Non-pigmented ciliary epithelial cell (primary cell): ENCODE data around the gene SEMA6B.

Experiments
- DNase-seq: peaks from one replicate; pipeline ENCODE4 v3.0.0-alpha.2; 2010; ENCODE audit warnings: low read depth

SEMA6B gene

DNA sequence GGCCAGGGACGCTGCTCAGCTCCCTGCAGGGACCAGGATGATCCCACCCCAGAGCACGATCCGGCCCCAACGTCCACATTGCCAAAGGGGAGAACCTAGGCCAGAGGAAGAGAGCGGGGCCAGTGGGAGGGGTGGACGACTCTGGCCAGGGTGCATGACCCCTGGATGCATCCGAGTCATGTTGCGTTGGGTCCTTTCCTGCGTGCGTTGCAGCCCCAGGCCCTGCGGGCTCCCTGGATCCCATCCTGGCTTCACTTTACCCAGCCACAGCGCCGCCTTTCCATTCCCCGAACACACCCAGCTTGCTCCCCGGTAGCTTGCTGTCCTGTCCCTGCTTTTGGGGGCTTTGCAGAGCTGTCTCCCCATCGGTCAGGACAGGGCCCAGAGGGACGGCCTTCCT lies 51.7 kb downstream of the SEMA6B start:
- DNase-seq, result no peak

DNA sequence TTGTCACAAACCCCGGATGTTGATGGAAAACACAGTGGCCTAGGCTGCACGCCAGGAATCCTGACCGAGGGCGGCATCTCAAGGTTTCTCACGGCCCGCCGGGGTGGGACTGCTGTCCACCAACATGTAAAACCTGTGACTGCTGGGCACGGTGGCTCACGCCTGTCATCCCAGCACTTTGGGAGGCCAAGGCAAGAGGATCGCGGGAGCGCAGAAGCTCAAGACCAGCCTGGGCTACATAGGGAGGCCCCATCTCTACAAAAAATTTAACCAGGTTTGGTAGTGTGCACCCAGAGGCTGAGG lies 52.4 kb downstream of the SEMA6B start:
- DNase-seq, result no peak

GRCh38 chr19:4506449-4507149 lies 52.9 kb downstream of the SEMA6B start:
- DNase-seq, result peak; percentile 38

DNA sequence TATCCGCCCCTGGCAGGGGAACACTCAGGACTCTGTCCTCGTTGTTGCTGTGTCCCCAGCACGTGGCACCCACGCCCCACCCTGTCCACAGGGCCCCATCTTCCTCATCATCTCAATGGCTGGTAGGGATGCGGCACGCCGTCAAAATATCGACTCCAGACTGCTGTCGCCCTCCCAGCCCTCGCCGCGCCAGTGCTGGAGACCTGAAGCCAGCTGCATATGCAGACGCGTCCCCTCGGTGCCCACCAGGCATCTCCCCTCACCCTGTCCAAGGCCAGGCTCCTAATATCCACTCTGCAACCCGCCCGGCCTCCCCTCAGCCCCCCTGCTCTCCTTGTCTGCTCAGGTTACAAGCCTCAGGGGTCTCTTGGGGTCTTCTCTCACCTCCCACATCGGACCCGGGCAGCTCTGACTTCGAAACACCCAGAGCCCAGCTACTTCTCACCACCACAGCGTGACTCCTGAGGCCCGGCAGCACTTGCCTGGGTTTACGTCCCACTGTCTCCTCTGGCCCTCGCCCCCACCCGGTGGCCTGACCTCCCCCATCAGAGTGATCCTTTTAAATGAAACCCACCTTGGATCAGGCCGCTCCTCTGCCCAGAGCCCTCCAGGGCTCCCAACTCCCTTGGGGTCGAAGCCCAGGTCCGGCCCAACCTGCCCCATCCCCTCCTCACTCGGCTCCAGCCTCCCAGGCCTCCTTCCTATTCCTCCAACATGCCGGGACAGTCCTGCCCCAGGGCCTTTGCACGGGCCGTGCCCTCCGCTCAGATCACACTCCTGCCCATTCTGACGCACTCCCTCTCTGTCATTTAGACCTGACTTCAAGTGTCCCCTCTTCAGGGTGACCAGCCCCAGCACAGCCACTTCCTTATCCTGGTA lies 53.7 kb downstream of the SEMA6B start:
- DNase-seq, result no peak

- no peak for DNase-seq
These were observed 54.5 kb downstream of the SEMA6B start for GRCh38 chr19:4504891-4505569.

DNA sequence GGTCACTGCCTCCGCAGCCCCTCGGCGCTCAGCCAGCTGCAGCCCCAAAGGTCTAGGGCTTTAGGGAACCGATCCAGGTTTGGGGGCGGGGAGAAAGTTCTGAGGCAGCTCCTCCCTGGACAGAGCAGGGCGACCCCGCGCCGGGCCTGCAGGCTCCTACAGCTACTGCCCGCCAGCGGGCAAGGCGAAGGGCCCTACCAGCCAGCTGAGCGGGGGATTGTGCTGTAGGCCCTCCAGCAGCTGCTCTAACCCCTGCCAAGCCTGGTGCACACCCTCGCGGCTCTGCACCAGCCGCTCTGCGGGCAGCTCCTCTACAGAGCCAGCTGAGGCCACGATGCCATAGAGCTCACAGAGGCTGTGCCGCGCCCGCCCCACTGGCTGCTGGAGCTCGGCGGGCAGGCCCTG lies 55.2 kb downstream of the SEMA6B start:
- DNase-seq, result no peak

DNA sequence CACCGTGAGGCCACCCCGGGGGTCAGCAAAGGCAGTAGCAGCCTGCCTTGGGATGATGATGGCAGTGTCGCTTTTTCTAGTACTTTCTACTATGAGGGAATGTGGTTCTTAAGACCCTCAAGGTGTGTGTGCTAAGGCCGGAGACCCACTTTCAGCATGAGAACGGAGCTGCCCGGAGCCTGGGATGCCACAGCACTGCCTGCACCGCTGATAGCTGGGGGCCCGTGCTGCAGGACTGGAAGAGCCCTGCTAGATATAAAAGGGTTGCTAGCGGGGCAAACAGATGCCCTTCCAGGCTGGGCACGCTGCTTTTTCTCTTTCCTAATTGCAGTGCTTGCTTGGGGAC lies 55.7 kb downstream of the SEMA6B start:
- DNase-seq, result no peak

DNA sequence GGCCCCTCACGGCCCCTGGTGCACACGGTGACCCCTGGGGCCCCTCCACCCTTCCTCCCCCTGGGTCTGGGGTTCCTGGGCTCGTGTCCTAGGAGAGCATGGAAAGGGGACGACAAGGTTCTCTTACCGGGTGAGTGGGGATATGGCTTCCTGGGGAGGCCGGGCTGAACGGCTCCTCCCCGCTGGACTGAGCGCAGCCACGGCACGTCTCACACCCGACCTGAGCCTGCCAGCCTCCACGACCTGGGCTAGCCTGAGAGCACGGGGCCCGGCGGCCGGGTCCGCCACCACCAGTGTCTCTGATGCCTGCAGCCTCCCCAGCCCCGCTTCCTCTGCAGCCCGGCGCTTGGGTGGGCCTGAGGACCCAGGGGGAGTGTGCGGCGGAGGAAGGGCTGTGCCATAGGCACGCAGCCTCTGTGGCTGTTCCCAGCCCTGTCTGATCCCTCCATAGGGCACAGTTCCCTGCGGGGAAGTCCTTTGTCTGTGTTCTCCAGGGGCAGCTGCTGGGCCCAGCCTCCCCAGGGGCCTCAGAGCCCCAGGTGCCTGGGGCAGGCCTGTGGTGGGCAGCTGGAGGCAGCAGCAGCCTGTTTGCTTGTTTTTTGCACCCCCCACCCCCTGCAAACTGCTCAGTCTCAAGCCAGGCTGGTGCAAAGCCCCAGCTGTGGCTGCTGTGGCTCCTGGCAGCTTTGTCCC lies 56.2 kb downstream of the SEMA6B start:
- DNase-seq, result no peak

DNA sequence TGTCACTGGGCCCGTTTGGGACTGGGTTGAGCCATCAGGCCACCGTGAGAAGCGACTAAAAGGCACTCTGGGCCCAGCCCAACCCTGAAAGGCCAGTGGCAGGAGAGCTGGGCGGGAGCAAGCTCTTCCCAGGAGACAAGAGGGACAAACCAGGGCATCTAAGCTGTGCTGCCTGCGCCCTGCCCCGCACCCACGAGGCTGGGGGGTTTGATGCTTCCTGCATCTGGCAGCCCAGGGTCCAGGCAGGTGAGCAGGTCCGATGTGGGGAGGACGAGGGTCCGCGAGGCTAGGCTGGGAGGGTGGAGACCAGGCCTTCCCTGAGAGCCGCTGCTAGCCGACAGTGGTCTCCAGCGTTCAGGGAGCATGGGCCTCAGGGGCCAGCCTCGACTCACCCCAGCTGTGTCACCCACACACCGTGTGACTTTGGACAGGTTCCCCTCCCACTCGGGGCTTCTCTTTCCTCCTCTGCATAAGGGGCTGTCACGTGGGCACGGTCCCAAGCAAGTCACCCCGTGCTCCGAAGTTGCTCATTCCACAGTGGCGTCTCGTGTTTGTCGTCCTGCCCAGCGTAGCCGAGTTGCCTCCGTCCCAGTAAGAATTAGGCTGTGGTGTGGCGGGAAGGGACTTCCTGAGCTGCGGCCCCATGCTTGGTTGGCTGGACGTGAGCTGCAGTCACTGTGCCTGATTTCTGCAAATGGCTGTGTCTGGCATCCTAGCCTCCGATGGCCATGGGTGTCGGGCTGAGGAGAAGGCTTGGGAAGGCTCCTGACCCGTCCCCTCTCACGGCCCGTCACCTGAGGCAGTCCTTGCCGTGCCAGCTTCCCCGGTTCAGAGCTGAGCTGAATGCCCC lies 57.0 kb downstream of the SEMA6B start:
- DNase-seq, result no peak

DNA sequence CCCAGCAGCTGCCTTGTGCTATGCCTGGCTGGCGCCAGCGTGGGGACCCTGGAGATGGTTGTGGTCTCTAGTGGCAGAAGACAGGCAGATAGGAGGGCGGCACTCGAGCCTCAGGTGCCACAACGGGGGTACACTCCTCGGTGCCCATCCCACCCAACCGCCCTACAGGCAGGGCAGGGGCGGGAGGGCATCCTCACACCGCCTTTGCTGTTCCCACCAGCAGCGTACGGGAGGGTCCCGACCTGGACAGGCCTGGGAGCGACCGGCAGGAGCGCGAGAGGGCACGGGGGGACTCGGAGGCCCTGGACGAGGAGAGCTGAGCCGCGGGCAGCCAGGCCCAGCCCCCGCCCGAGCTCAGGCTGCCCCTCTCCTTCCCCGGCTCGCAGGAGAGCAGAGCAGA lies 57.8 kb downstream of the SEMA6B start:
- no peak for DNase-seq

DNA sequence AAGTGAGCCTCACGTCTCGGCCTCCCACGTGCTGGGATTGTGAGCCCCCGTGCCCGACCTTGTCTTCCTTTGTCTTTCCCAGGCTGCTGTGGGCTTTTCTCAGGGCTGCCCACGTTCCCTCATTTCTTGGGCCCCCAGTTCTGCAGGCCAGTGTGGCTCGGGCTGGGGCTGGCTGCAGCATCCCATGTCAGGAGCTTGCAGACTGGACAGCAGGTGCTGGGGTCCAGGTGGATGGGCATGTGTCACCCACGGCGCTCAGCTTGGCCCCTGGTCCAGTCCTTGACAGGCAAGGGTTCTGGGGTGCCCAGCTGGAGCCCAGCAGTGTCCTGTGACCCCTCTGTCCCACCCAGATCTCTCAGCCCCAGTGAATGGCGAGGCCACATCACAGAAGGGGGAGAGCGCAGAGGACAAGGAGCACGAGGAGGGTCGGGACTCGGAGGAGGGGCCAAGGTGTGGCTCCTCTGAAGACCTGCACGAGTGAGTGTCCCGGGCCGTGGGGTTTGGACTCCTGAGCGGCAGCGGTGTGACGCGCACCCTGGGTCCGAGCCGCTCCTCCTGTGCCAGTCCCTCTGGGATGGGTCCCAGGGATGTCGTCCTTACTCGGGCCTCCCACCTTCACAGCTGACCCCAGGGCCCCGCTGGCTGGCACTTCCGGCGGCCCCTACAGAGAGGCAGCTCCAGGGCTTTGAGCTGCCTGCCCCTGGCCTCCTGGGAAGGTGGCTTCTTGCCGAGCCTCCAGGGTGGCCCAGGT lies 58.5 kb downstream of the SEMA6B start:
- no peak for DNase-seq

DNA sequence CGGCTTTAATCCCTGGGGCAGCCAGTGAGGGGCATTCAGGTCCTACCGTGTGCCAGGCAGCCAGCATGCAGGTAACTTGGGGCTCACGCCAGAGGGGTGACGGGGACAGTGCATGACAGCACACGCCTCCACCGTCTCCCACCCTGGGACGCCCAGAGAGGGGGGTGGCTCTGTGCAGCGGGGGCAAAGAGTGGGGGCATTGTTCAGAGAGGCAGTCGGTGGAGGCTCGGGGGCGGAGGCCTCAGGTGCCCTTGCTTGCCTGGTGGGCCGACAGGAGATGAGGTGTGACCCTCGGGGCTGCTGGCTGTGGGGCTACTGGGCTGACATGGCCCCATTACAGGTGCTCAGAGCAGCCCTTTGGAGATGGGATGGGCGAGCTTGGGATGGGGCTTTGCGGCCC lies 59.6 kb downstream of the SEMA6B start:
- no peak for DNase-seq

GRCh38 chr19:4499318-4499717 lies 60.2 kb downstream of the SEMA6B start:
- DNase-seq, result no peak

- no peak for DNase-seq
These were observed 60.8 kb downstream of the SEMA6B start for GRCh38 chr19:4498694-4499093.

- DNase-seq, result no peak
These were observed 61.6 kb downstream of the SEMA6B start for GRCh38 chr19:4497770-4498389.

GRCh38 chr19:4496304-4496703 lies 63.2 kb downstream of the SEMA6B start:
- DNase-seq, result no peak

DNA sequence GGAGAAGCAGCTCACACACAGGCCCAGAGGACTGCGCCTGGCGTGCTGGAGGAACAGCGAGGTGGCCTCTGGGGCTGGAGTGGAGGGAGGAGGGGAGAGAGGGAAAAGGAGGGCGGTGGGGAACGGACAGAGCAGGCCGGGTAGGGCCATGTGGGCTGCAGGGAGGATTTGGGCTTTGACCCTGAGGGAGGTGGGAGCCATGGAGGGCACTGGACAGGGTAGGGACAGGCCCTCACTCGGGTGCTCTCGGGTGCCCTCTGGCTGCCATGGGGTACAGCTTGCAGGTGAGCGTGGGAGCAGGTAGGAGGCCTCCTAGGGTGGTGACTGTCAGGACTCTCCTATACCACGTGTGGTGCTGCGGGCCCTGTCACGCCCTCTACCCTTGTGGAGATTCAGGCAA lies 64.0 kb downstream of the SEMA6B start:
- no peak for DNase-seq

- no peak for DNase-seq
These were observed 64.8 kb downstream of the SEMA6B start for GRCh38 chr19:4494691-4495064.

- no peak for DNase-seq
These were observed 65.4 kb downstream of the SEMA6B start for GRCh38 chr19:4493929-4494690.
